ENCODE results near the gene ZKSCAN2.

The ZKSCAN2 gene

GRCh38 chr16:25223964-25224363 lies 33.7 kb downstream of the ZKSCAN2 start:
- no peak for DNase-seq

- no peak for DNase-seq
Observed at GRCh38 chr16:25222959-25223358, 34.7 kb downstream of the ZKSCAN2 start.

- DNase-seq, result no peak
Observed at GRCh38 chr16:25219070-25219737, 38.4 kb downstream of the ZKSCAN2 start.

GRCh38 chr16:25217921-25218320 lies 39.7 kb downstream of the ZKSCAN2 start:
- DNase-seq, result no peak

GRCh38 chr16:25217112-25217511 lies 40.5 kb downstream of the ZKSCAN2 start:
- no peak for DNase-seq

- no peak for DNase-seq
Observed at GRCh38 chr16:25213709-25214397, 43.8 kb downstream of the ZKSCAN2 start.

GRCh38 chr16:25212636-25213035 lies 45.0 kb downstream of the ZKSCAN2 start:
- DNase-seq, result no peak

GRCh38 chr16:25210758-25211157 lies 46.9 kb downstream of the ZKSCAN2 start:
- DNase-seq, result no peak

- no peak for DNase-seq
Observed at GRCh38 chr16:25199457-25199856, 58.2 kb downstream of the ZKSCAN2 start.

GRCh38 chr16:25198021-25198420 lies 59.6 kb downstream of the ZKSCAN2 start:
- DNase-seq, result no peak

- DNase-seq, result no peak
Observed at GRCh38 chr16:25194273-25194878, 63.3 kb downstream of the ZKSCAN2 start.

GRCh38 chr16:25192096-25192495 lies 65.5 kb downstream of the ZKSCAN2 start:
- DNase-seq, result no peak

GRCh38 chr16:25189305-25189704 lies 68.3 kb downstream of the ZKSCAN2 start:
- DNase-seq, result no peak

- DNase-seq, result no peak
Observed at GRCh38 chr16:25187491-25187795, 70.2 kb downstream of the ZKSCAN2 start.

All from effector CD4-positive, alpha-beta T cell (primary cell).